ENCODE measurements around the gene OPCML. TPM values are rescaled to one million over a fixed set of nuclear protein-coding genes. Genes with fewer than 3 reads are reported as not detected.

OPCML gene
- total RNA-seq, 1 experiment from 2014 or later, result 0.94 TPM

DNA sequence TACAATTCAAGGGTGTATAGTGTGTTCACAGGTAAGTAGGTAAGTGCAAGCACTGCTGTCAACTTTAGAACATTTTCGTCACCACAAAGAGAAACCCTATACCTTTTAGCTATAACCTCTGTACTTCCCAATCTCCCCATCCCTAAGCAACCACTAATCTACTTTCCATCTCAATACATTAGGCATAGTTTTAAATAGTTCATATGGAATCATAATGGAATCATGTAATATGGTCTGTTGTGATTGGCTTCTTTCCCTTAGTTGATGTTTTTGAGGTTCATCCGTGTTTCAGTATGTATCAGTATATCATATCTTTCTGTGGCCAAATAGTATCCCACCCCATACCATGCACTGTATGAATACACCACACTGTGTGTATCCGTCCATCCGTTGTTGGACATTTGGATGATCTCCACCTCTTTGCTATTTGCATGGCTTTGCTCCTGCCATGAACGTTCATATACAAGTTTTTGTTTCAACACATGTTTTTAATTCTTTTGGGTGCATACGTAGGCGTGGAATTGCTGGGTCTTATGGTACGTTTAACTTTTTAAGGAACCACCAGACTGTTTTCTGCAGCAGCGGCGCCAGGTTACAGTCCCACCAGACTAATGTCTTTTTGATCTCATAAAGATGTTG lies 27.7 kb upstream of the OPCML start:
- Histone ChIP-seq H3K4me1 (ENCODE audit: insufficient read depth, low read length) (peaks cover 2% of the 10 kb centered on the region; the same call in 1 of the 2 replicates), H3K79me2 (ENCODE audit: insufficient read depth, low read length) (no peaks in the 10 kb centered on the region), H3K23me2 (ENCODE audit: insufficient read length, low read depth, low read length, poor library complexity, severe bottlenecking) (no peaks in the 10 kb centered on the region), H4K20me1 (ENCODE audit: control insufficient read depth, insufficient read depth, insufficient read length) (no peaks in the 10 kb centered on the region), H2AFZ (ENCODE audit: low read length) (no peak overlapping the region), H3K9ac (ENCODE audit: extremely low read depth, insufficient read length, low read length) (no peak overlapping the region), H4K91ac (ENCODE audit: insufficient read length, low read depth, low read length) (no peak overlapping the region), H3K27ac (ENCODE audit: insufficient read length, low read depth, low read length) (no peak overlapping the region), H3K79me1 (ENCODE audit: insufficient read depth, low read depth, low read length, poor library complexity, severe bottlenecking) (no peaks in the 10 kb centered on the region), H3K18ac (ENCODE audit: insufficient read length, low read depth, low read length) (no peak overlapping the region), H2BK20ac (ENCODE audit: low read depth, low read length, poor library complexity, severe bottlenecking) (no peak overlapping the region), H3K56ac (ENCODE audit: insufficient read length, low read depth, low read length) (no peak overlapping the region), H3K23ac (ENCODE audit: insufficient read length, low read depth, low read length) (no peak overlapping the region), H2AK5ac (ENCODE audit: insufficient read length, low read length) (no peak overlapping the region), H3K4ac (ENCODE audit: low read depth, low read length) (no peak overlapping the region), H3K27me3 (ENCODE audit: insufficient read depth, low read length) (no peaks in the 10 kb centered on the region), H3T11ph (ENCODE audit: low read length) (no peak overlapping the region), H2BK15ac (ENCODE audit: low read depth, low read length) (no peak overlapping the region), H2BK5ac (ENCODE audit: insufficient read length, low read length) (no peak overlapping the region), H3K4me2 (ENCODE audit: insufficient read depth, insufficient read length, low read length) (no peak overlapping the region), H2BK120ac (ENCODE audit: low read depth, low read length, poor library complexity, severe bottlenecking) (no peak overlapping the region), H2BK12ac (ENCODE audit: insufficient read length, low read depth, low read length) (no peak overlapping the region), H4K8ac (replicated peaks; ENCODE audit: insufficient read length, low read depth, low read length) (no peak overlapping the region), H4K5ac (ENCODE audit: insufficient read length, low read depth, low read length) (no peak overlapping the region), H3K14ac (ENCODE audit: insufficient read depth, low read length) (no peak overlapping the region), H3K9me3 (ENCODE audit: control insufficient read depth, low read depth, low read length) (no peaks in the 10 kb centered on the region)
- no peak overlapping the region for H3K4me3 Mint-ChIP-seq
- no peaks in the 10 kb centered on the region for H3K36me3 Mint-ChIP-seq (ENCODE audit: insufficient read depth in 1 of 3, low read depth in 3 of 3)
- no peak for DNase-seq
- H3K9me3 Mint-ChIP-seq, result no peaks in the 10 kb centered on the region
- no peaks in the 10 kb centered on the region; the same call in 1 of the 2 replicates for H3K27me3 Mint-ChIP-seq (ENCODE audit: low read depth)
- H3K4me1 Mint-ChIP-seq, result peaks cover 0 to 9% of the 10 kb centered on the region in 2 experiments; a peak in 2 of 4 replicates
- no CpG with 5 or more reads among the region's 10 CpGs for WGBS (ENCODE audit: extremely low coverage, insufficient read length, low lambda C conversion rate)
- TF ChIP-seq, protein P1, sequence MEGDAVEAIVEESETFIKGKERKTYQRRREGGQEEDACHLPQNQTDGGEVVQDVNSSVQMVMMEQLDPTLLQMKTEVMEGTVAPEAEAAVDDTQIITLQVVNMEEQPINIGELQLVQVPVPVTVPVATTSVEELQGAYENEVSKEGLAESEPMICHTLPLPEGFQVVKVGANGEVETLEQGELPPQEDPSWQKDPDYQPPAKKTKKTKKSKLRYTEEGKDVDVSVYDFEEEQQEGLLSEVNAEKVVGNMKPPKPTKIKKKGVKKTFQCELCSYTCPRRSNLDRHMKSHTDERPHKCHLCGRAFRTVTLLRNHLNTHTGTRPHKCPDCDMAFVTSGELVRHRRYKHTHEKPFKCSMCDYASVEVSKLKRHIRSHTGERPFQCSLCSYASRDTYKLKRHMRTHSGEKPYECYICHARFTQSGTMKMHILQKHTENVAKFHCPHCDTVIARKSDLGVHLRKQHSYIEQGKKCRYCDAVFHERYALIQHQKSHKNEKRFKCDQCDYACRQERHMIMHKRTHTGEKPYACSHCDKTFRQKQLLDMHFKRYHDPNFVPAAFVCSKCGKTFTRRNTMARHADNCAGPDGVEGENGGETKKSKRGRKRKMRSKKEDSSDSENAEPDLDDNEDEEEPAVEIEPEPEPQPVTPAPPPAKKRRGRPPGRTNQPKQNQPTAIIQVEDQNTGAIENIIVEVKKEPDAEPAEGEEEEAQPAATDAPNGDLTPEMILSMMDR (conservative IDR thresholded peaks at IDR 0.05), result no peak
- no peak overlapping the region for H3K27ac Mint-ChIP-seq

Measured in H9 (cell line).